Measurements from ENCODE around the gene IL12A.
A peak's percentile ranks its signal among the peaks of the same experiment; 100 is the strongest.

Gene IL12A

DNA sequence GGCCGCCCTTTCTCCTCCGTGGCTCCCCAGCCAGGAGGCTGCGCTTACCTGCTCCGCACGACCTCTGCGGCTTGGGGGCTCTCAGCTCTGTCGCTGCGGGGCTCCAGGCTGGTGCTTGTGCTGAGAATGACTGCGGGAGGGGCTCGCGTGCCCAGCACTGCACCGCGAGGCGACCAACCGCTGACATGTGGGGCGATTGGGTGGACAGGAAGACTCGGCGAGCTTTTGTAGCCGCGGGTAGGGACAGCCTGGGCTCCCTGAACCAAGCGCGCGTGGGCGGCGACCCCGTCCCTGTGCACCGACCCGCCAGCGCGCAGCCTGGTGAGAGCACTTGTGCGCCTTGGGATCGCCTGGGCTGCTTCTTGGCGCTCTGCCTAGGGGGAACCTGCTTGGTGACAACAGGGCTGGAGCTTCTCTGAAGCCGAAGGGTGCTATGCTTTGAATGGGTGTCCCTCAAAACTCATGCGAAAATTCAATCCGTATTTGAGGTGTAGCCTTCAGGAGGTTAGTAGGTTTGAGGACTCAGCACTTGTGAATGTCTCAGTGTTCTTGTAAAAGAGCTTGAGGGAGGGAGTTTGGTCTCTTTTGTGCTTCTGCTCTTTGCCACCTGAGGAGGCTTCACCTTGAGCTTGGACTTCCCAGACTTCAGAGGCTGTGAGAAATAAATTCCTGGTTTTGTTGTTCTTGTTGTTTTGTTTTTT lies 50.4 kb downstream of the IL12A start:
- DNase-seq, result peak in 2 of 3 experiments; percentile 65 to 73

DNA sequence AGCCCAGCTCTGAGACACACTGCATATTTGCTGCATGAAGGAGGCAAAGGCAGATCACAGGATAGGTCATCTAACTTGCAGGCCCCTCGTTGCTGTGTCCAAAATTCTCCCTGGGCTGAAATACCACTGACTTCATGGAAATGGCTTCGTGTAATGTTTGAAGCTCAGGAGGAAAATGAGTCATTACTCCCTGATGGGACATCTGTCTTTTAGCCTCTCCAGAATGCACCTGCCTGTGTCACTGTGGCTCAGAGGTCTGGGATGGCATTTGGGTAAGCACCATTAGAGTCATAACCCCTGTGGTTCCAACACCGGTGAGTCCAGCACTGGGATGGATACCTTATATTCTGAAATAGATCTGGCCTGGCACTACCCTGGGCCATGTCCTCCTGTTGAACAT lies 51.5 kb downstream of the IL12A start:
- no peak for DNase-seq

DNA sequence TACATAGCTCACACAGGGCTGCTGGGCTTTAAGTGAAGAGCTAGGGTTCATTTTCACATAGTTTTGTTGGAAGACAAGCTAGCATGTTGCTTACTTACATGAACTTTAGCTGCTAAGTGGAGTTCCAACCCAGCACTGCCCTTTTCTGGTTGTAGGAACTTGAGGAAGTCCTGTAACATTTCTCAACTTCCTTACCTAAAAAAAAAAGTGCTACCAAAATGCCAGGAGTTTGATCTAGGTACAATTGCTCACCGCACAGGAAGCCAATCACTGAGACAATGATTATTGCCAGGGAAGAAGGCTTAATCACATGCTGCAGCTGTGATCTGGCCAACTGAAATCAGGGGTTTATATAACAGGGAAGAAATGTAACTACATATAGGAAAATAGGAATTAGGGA lies 52.8 kb downstream of the IL12A start:
- DNase-seq, result no peak

DNA sequence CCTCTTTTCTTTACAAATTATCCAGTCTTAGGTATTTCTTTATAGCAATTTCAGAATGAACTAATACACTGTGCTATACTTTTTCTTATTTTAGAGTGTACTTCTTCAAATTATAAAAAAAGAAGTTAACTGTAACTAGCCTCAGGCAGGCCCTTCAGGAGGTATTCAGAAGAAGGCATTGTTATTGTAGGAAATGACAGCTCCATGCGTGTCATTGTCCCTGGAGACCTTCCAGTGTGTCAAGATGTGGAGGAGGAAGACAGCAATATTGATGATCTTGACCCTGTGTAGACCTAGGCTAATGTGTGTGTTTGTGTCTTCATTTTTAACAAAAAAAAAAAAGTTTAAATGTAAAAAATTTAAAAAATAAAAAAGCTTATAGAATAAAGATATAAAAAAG lies 55.5 kb downstream of the IL12A start:
- DNase-seq, result no peak
